HG02884 (cell line): ENCODE results near the gene DOHH.
"Not testable (repeated sequence)": the region's sequence is repeated elsewhere in the genome, so short reads cannot be mapped to it uniquely, and the experiment has no call there.

Experiments
- ATAC-seq: cut with Tn5 transposase; IDR thresholded peaks from one replicate; pipeline ENCODE4 v1.9.1; 2021; ENCODE audit warnings: mild to moderate bottlenecking, moderate library complexity; ENCODE audit not compliant: unreplicated experiment

The DOHH gene

GRCh38 chr19:3519126-3519525 lies 18.7 kb upstream of the DOHH start:
- ATAC-seq: no peak

- ATAC-seq: no peak
Observed at GRCh38 chr19:3518659-3519058, 18.2 kb upstream of the DOHH start.

- ATAC-seq: no peak
Observed at GRCh38 chr19:3518255-3518654, 17.8 kb upstream of the DOHH start.

- ATAC-seq: no peak
Observed at GRCh38 chr19:3517638-3518037, 17.2 kb upstream of the DOHH start.

GRCh38 chr19:3516675-3517207 lies 16.3 kb upstream of the DOHH start:
- no peak for ATAC-seq

- ATAC-seq: no peak
Observed at GRCh38 chr19:3515891-3516422, 15.5 kb upstream of the DOHH start.

- no peak for ATAC-seq
Observed at GRCh38 chr19:3514930-3515329, 14.5 kb upstream of the DOHH start.

- no peak for ATAC-seq
Observed at GRCh38 chr19:3513229-3514140, 13.0 kb upstream of the DOHH start.

- no peak for ATAC-seq
Observed at GRCh38 chr19:3512562-3513228, 12.2 kb upstream of the DOHH start.

GRCh38 chr19:3511506-3512251 lies 11.2 kb upstream of the DOHH start:
- ATAC-seq: no peak

GRCh38 chr19:3510727-3511126 lies 10.3 kb upstream of the DOHH start:
- no peak for ATAC-seq

GRCh38 chr19:3509566-3509989 lies 9.1 kb upstream of the DOHH start:
- ATAC-seq: no peak

- no peak for ATAC-seq
Observed at GRCh38 chr19:3508771-3509535, 8.5 kb upstream of the DOHH start.

- ATAC-seq: not testable (repeated sequence)
Observed at GRCh38 chr19:3508121-3508661, 7.7 kb upstream of the DOHH start.

- no peak for ATAC-seq
Observed at GRCh38 chr19:3507371-3508120, 7.1 kb upstream of the DOHH start.

- no peak for ATAC-seq
Observed at GRCh38 chr19:3506384-3507340, 6.2 kb upstream of the DOHH start.

- peak; percentile 81 for ATAC-seq
Observed at GRCh38 chr19:3505598-3506383, 5.3 kb upstream of the DOHH start, which contains the start of gene FZR1. Gene FZR1, plus strand, starts transcription at chr19:3506311. Its CDS starts 16,679 bp downstream, at chr19:3522990.
